Measurements from ENCODE around the gene DDX10. TPM values are rescaled to one million over a fixed set of nuclear protein-coding genes. Genes with fewer than 3 reads are reported as not detected.

The DDX10 gene
- polyA plus RNA-seq, 1 experiment, result 11.0 TPM

DNA sequence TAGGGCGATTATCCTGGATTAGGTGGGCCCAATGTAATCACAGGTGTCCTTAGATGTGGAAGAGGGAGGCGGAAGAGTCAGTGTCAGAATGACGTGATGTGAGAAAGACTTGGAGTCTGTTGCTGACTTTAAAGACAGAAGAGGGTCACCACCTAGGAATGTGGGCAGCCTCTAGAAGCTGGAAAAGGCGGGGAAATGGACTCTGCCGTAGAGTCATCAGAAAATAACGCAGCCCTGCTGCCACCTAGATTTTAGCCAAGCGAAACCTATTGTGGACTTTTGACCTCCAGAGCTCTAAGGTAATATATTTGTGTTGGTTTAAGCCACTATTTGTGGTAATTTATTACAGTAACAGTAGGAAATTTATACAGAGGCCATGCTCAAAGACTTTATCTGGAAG, 4.8 kb downstream of the DDX10 start:
- no peaks in the 10 kb centered on the region for H3K27me3 ChIP-seq (ENCODE audit: control insufficient read depth, insufficient read depth, low read length)
- ChIA-PET POLR2A (no interaction called here), CTCF (no interaction called here)
- H3K4me3 ChIP-seq (ENCODE audit: low read depth, low read length), result no peak overlapping the region
- TF ChIP-seq, protein P1, sequence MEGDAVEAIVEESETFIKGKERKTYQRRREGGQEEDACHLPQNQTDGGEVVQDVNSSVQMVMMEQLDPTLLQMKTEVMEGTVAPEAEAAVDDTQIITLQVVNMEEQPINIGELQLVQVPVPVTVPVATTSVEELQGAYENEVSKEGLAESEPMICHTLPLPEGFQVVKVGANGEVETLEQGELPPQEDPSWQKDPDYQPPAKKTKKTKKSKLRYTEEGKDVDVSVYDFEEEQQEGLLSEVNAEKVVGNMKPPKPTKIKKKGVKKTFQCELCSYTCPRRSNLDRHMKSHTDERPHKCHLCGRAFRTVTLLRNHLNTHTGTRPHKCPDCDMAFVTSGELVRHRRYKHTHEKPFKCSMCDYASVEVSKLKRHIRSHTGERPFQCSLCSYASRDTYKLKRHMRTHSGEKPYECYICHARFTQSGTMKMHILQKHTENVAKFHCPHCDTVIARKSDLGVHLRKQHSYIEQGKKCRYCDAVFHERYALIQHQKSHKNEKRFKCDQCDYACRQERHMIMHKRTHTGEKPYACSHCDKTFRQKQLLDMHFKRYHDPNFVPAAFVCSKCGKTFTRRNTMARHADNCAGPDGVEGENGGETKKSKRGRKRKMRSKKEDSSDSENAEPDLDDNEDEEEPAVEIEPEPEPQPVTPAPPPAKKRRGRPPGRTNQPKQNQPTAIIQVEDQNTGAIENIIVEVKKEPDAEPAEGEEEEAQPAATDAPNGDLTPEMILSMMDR (IDR thresholded peaks at IDR 0.05; ENCODE audit: insufficient read depth, low read depth, low read length), result no peak
- no peak for DNase-seq (ENCODE audit: low read depth)
- no peaks in the 10 kb centered on the region for H3K36me3 ChIP-seq (ENCODE audit: control insufficient read depth, insufficient read depth, low read length)

DNA sequence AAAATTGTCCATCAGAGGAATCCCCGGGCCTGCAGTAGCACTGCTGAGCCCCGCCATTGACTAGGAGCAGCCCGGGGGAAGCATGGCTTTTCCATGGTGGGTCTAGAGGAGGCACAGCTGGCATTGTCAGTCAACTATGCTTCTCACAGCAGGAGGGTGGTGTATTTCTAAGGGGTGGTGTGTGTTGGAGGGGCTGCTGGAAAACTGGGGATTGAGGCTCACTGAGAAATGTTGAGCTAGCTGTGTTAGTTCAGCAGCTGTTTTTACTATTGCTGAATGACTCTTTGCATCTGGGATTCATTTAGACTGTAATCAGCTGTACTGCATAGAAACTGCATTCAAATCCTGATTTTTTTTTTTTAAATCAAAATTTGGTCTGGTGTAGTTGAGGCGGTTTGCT, 5.6 kb downstream of the DDX10 start:
- no peaks in the 10 kb centered on the region for H3K27me3 ChIP-seq (ENCODE audit: control insufficient read depth, insufficient read depth, low read length)
- H3K36me3 ChIP-seq (ENCODE audit: control insufficient read depth, insufficient read depth, low read length), result no peaks in the 10 kb centered on the region
- POLR2A ChIA-PET, result no interaction called here
- TF ChIP-seq, protein P1 (IDR thresholded peaks at IDR 0.05; ENCODE audit: insufficient read depth, low read depth, low read length), result no peak
- DNase-seq (ENCODE audit: low read depth), result no peak
- CTCF ChIA-PET, result interaction anchor here (0.5 to 0.7 kb wide), 4 partner anchors 269 to 1182 kb away, joined by 3 to 4 read pairs (median 3); no protein-coding TSS in a partner anchor
- H3K4me3 ChIP-seq (ENCODE audit: low read depth, low read length), result no peak overlapping the region

DNA sequence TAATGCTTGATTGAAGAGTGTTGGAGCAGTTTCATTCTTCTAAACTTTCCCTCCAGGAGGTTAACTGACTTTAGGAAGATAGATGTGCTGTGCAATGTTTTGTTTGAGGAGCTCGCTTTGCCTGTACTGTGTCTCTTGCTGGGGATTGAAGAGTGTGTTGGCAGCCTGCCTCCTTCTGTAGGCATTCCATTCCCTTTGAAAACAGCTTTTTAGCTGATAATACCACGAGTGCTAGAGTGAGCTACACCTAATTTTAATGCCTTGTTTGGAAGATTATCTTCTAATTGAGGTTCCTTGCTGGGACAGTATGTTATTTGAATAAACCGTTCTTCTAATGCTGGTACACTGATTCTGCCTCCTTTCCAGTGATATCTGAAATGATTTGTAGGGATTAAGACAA, 7.2 kb downstream of the DDX10 start:
- TF ChIP-seq, protein P1 (IDR thresholded peaks at IDR 0.05; ENCODE audit: insufficient read depth, low read depth, low read length), result no peak
- ChIA-PET POLR2A (interaction anchor here (0.7 kb wide), 1 partner anchor 819 kb away, joined by 24 read pairs; no protein-coding TSS in a partner anchor), CTCF (interaction anchor here (0.7 to 0.9 kb wide), 2 partner anchors 9 to 26 kb away, joined by 3 to 4 read pairs; no protein-coding TSS in a partner anchor)
- Histone ChIP-seq H3K36me3 (ENCODE audit: control insufficient read depth, insufficient read depth, low read length) (0 out of 2 replicates have a peak, but pooled peaks cover 1% of the 10 kb centered on the region), H3K4me3 (ENCODE audit: low read depth, low read length) (no peak overlapping the region), H3K27me3 (ENCODE audit: control insufficient read depth, insufficient read depth, low read length) (no peaks in the 10 kb centered on the region)
- no peak for DNase-seq (ENCODE audit: low read depth)

DNA sequence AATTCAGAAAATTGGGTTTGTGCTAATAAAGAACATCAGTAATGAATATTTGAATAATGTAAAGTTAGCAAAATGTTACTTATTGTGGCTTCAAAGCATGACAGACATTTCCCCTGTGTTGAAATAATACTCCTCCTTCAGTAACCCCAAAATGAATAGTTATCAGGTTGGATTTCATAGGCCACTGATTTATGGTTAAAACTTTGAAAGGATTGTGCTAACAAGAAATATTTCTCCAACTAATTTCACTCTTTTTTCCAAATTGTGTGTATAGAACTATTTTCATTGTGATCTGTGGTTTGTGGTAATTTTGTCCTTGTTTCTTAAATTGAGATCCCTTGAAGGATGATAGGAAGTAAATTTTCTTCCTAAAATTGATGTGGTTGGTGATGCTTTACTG, 7.9 kb downstream of the DDX10 start:
- H3K27me3 ChIP-seq (ENCODE audit: control insufficient read depth, insufficient read depth, low read length), result no peaks in the 10 kb centered on the region
- ChIA-PET CTCF (interaction anchor here (0.7 kb wide), 1 partner anchor 9 kb away, joined by 4 read pairs; no protein-coding TSS in a partner anchor), POLR2A (no interaction called here)
- no peak for DNase-seq (ENCODE audit: low read depth)
- TF ChIP-seq, protein P1 (IDR thresholded peaks at IDR 0.05; ENCODE audit: insufficient read depth, low read depth, low read length), result no peak
- H3K4me3 ChIP-seq (ENCODE audit: low read depth, low read length), result no peak overlapping the region
- 0 out of 2 replicates have a peak, but pooled peaks cover 2% of the 10 kb centered on the region for H3K36me3 ChIP-seq (ENCODE audit: control insufficient read depth, insufficient read depth, low read length)

DNA sequence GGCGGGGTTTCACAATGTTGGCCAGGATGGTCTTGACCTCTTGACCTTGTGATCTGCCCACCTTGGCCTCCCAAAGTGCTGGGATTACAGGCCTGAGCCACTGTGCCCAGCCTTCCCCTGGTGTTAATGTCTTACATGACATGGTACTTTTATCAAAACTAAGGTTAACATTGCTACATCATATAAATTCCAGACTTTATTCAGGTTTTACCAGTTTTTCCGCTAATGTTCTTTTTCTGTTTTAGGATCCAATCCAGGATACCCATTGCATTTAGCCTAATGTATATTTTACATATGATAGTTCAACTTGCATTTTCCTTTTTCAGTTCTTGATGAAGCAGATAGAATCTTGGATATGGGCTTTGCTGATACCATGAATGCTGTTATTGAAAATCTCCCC, 14.2 kb downstream of the DDX10 start:
- Histone ChIP-seq H3K36me3 (ENCODE audit: control insufficient read depth, insufficient read depth, low read length) (0 out of 2 replicates have a peak, but pooled peaks cover 2% of the 10 kb centered on the region), H3K27me3 (ENCODE audit: control insufficient read depth, insufficient read depth, low read length) (no peaks in the 10 kb centered on the region), H3K4me3 (ENCODE audit: low read depth, low read length) (no peak overlapping the region)
- DNase-seq (ENCODE audit: low read depth), result no peak
- POLR2A ChIA-PET, result no interaction called here
- TF ChIP-seq, protein P1 (IDR thresholded peaks at IDR 0.05; ENCODE audit: insufficient read depth, low read depth, low read length), result no peak
- CTCF ChIA-PET, result no interaction called here
